ENCODE measurements around the gene MBNL1. TPM values are rescaled to one million over a fixed set of nuclear protein-coding genes. Genes with fewer than 3 reads are reported as not detected.

The MBNL1 gene
- polyA plus RNA-seq, 1 donor (not counting 4 experiments of a cell fraction or from before 2014, with no cell fraction given): 58.3 TPM

- no peaks in the 10 kb centered on the region for H3K9me1 ChIP-seq (ENCODE audit: control insufficient read depth, extremely low read depth, insufficient read depth, low read length)
- TF ChIP-seq CTCF (optimal IDR thresholded peaks at IDR 0.05 in 1 of 3, IDR thresholded peaks at IDR 0.05 in 1 of 3, conservative IDR thresholded peaks at IDR 0.05 in 1 of 3; ENCODE audit: extremely low read depth in 1 of 3, insufficient read depth in 2 of 3, low read length in 3 of 3) (no peak), EZH2 (IDR thresholded peaks at IDR 0.05; ENCODE audit: low read length) (no peak)
- H3K9ac ChIP-seq (ENCODE audit: control insufficient read depth, extremely low read depth, insufficient read depth, low read length): no peak overlapping the region
- no peak overlapping the region for H3K4me2 ChIP-seq (ENCODE audit: control insufficient read depth, extremely low read depth, insufficient read depth, low read depth, low read length)
- H3K4me3 ChIP-seq (ENCODE audit: control insufficient read depth in 2 of 3, extremely low read depth in 1 of 3, insufficient read depth in 2 of 3, low read depth in 1 of 3, low read length in 3 of 3): no peak overlapping the region
- peaks cover 13% of the 10 kb centered on the region for H3K4me1 ChIP-seq (ENCODE audit: control insufficient read depth, extremely low read depth, insufficient read depth, low read length)
- no peaks in the 10 kb centered on the region for H3K36me3 ChIP-seq (ENCODE audit: control insufficient read depth in 2 of 2, extremely low read depth in 1 of 2, insufficient read depth in 2 of 2, low read length in 2 of 2)
- no peak overlapping the region for H2AFZ ChIP-seq (ENCODE audit: control insufficient read depth, low read length)
- no peak for FAIRE-seq
- no peak for DNase-seq (ENCODE audit: low read depth, low spot score)
- H3K79me2 ChIP-seq (ENCODE audit: control insufficient read depth, insufficient read depth, low read length): no peaks in the 10 kb centered on the region
- no peaks in the 10 kb centered on the region for H4K20me1 ChIP-seq (ENCODE audit: control insufficient read depth, extremely low read depth, insufficient read depth, low read length)
- H3K9me3 ChIP-seq (ENCODE audit: control insufficient read depth, low read depth, low read length): no peaks in the 10 kb centered on the region
- H3K27ac ChIP-seq (ENCODE audit: control insufficient read depth, insufficient read depth, low read length): no peak overlapping the region
- dilution Hi-C loops (cut with MboI; ENCODE audit: extremely low pct_ligation_motif_present, low sequenced_read_pairs): no loop called here
- no peaks in the 10 kb centered on the region for H3K27me3 ChIP-seq (ENCODE audit: control insufficient read depth, extremely low read depth, insufficient read depth, low read length)
Observed at GRCh38 chr3:152254041-152254440, 14.7 kb upstream of the MBNL1 start.

GRCh38 chr3:152255290-152255689 lies 13.4 kb upstream of the MBNL1 start:
- dilution Hi-C loops (cut with MboI; ENCODE audit: extremely low pct_ligation_motif_present, low sequenced_read_pairs): no loop called here
- no peak for TF ChIP-seq EZH2 (IDR thresholded peaks at IDR 0.05; ENCODE audit: low read length)
- TF ChIP-seq CTCF (optimal IDR thresholded peaks at IDR 0.05 in 1 of 3, IDR thresholded peaks at IDR 0.05 in 1 of 3, conservative IDR thresholded peaks at IDR 0.05 in 1 of 3; ENCODE audit: extremely low read depth in 1 of 3, insufficient read depth in 2 of 3, low read length in 3 of 3): no peak

More at GRCh38 chr3:152255290-152255689, 13.4 kb upstream of the MBNL1 start:
- Histone ChIP-seq H3K27ac (ENCODE audit: control insufficient read depth, insufficient read depth, low read length) (no peak overlapping the region), H3K4me1 (ENCODE audit: control insufficient read depth, extremely low read depth, insufficient read depth, low read length) (peaks cover 14% of the 10 kb centered on the region), H3K27me3 (ENCODE audit: control insufficient read depth, extremely low read depth, insufficient read depth, low read length) (no peaks in the 10 kb centered on the region), H3K4me3 (ENCODE audit: control insufficient read depth in 2 of 3, extremely low read depth in 1 of 3, insufficient read depth in 2 of 3, low read depth in 1 of 3, low read length in 3 of 3) (no peak overlapping the region), H3K9ac (ENCODE audit: control insufficient read depth, extremely low read depth, insufficient read depth, low read length) (no peak overlapping the region), H3K4me2 (ENCODE audit: control insufficient read depth, extremely low read depth, insufficient read depth, low read depth, low read length) (no peak overlapping the region), H3K79me2 (ENCODE audit: control insufficient read depth, insufficient read depth, low read length) (no peaks in the 10 kb centered on the region), H4K20me1 (ENCODE audit: control insufficient read depth, extremely low read depth, insufficient read depth, low read length) (no peaks in the 10 kb centered on the region), H3K9me1 (ENCODE audit: control insufficient read depth, extremely low read depth, insufficient read depth, low read length) (no peaks in the 10 kb centered on the region), H3K9me3 (ENCODE audit: control insufficient read depth, low read depth, low read length) (no peaks in the 10 kb centered on the region), H3K36me3 (ENCODE audit: control insufficient read depth in 2 of 2, extremely low read depth in 1 of 2, insufficient read depth in 2 of 2, low read length in 2 of 2) (no peaks in the 10 kb centered on the region), H2AFZ (ENCODE audit: control insufficient read depth, low read length) (no peak overlapping the region)
- FAIRE-seq (no peak), DNase-seq (ENCODE audit: low read depth, low spot score) (no peak)
